ENCODE data around the gene GABRR2. TPM values are rescaled to one million over a fixed set of nuclear protein-coding genes. Genes with fewer than 3 reads are reported as not detected.

Gene GABRR2
- total RNA-seq, 2 donors from 2014 or later: 2.0 TPM; not detected in 1

- no peak for TF ChIP-seq CTCF (IDR thresholded peaks at IDR 0.05)
- Histone ChIP-seq H3K36me3 (no peaks in the 10 kb centered on the region), H3K4me1 (ENCODE audit: control insufficient read depth in 1 of 2, low read depth in 2 of 2) (no peaks in the 10 kb centered on the region), H3K4me3 (no peak overlapping the region), H3K9me3 (no peaks in the 10 kb centered on the region), H3K27ac (no peak overlapping the region), H3K27me3 (replicated peaks; ENCODE audit: insufficient read depth) (no peaks in the 10 kb centered on the region)
- no peak for ATAC-seq (ENCODE audit: insufficient number of reproducible peaks, low FRiP score, low read depth)
- no peak for DNase-seq (ENCODE audit: low spot score)
Measured at GRCh38 chr6:89269252-89269651, 45.8 kb downstream of the GABRR2 start.

- Histone ChIP-seq H3K27ac (no peak overlapping the region), H3K27me3 (replicated peaks; ENCODE audit: insufficient read depth) (no peaks in the 10 kb centered on the region), H3K4me3 (no peak overlapping the region), H3K36me3 (no peaks in the 10 kb centered on the region), H3K9me3 (no peaks in the 10 kb centered on the region), H3K4me1 (ENCODE audit: control insufficient read depth in 1 of 2, low read depth in 2 of 2) (no peaks in the 10 kb centered on the region)
- no peak for DNase-seq (ENCODE audit: low spot score)
- no peak for ATAC-seq (ENCODE audit: insufficient number of reproducible peaks, low FRiP score, low read depth)
- no peak for TF ChIP-seq CTCF (IDR thresholded peaks at IDR 0.05)
Measured at GRCh38 chr6:89268776-89269175, 46.3 kb downstream of the GABRR2 start.

GRCh38 chr6:89267918-89268317, 47.2 kb downstream of the GABRR2 start:
- no peaks in the 10 kb centered on the region for H3K4me1 ChIP-seq (ENCODE audit: control insufficient read depth in 1 of 2, low read depth in 2 of 2)
- no peaks in the 10 kb centered on the region for H3K27me3 ChIP-seq (replicated peaks; ENCODE audit: insufficient read depth)
- no peaks in the 10 kb centered on the region for H3K36me3 ChIP-seq
- no peak overlapping the region for H3K27ac ChIP-seq
- DNase-seq (ENCODE audit: low spot score) (no peak), ATAC-seq (ENCODE audit: insufficient number of reproducible peaks, low FRiP score, low read depth) (no peak)
- no peaks in the 10 kb centered on the region for H3K9me3 ChIP-seq
- no peak overlapping the region for H3K4me3 ChIP-seq
- TF ChIP-seq CTCF (IDR thresholded peaks at IDR 0.05): no peak

GRCh38 chr6:89264296-89264695, 50.8 kb downstream of the GABRR2 start:
- H3K27ac ChIP-seq: no peak overlapping the region
- DNase-seq (ENCODE audit: low spot score) (no peak), ATAC-seq (ENCODE audit: insufficient number of reproducible peaks, low FRiP score, low read depth) (no peak)
- no peaks in the 10 kb centered on the region for H3K9me3 ChIP-seq
- H3K4me3 ChIP-seq: no peak overlapping the region
- no peaks in the 10 kb centered on the region for H3K36me3 ChIP-seq
- no peak for TF ChIP-seq CTCF (IDR thresholded peaks at IDR 0.05)
- no peaks in the 10 kb centered on the region for H3K4me1 ChIP-seq (ENCODE audit: control insufficient read depth in 1 of 2, low read depth in 2 of 2)
- H3K27me3 ChIP-seq (replicated peaks; ENCODE audit: insufficient read depth): no peaks in the 10 kb centered on the region

GRCh38 chr6:89260832-89261231, 54.3 kb downstream of the GABRR2 start:
- ATAC-seq (ENCODE audit: insufficient number of reproducible peaks, low FRiP score, low read depth): no peak
- Histone ChIP-seq H3K9me3 (no peaks in the 10 kb centered on the region), H3K27me3 (replicated peaks; ENCODE audit: insufficient read depth) (no peaks in the 10 kb centered on the region), H3K36me3 (no peaks in the 10 kb centered on the region), H3K4me3 (no peak overlapping the region), H3K4me1 (ENCODE audit: control insufficient read depth in 1 of 2, low read depth in 2 of 2) (no peaks in the 10 kb centered on the region), H3K27ac (no peak overlapping the region)
- DNase-seq (ENCODE audit: low spot score): no peak
- no peak for TF ChIP-seq CTCF (IDR thresholded peaks at IDR 0.05)

Data from thoracic aorta (tissue), 2 donors.